Stimulated activated CD8-positive, alpha-beta memory T cell treated with anti-CD3 and anti-CD28 coated beads, Interleukin-15, amount 100 ng/mL, for 48 hours (primary cell): ENCODE results near the gene ITPRID2.
A peak's percentile ranks its signal among the peaks of the same experiment; 100 is the strongest.

ENCODE experiments used
- DNase-seq, 2 donors: peaks; one replicate each; pipeline ENCODE4 v3.0.0-alpha.2; 2020; ENCODE audit warnings: low read depth in 2 of 2

The ITPRID2 gene

GRCh38 chr2:181882246-181883020 is 9.1 kb upstream of the ITPRID2 start:
- DNase-seq = no peak

- no peak for DNase-seq
These were observed 6.9 kb upstream of the ITPRID2 start for GRCh38 chr2:181884601-181885000.

- DNase-seq = no peak
These were observed 6.4 kb upstream of the ITPRID2 start for GRCh38 chr2:181885096-181885495.

- DNase-seq = no peak
These were observed 5.3 kb upstream of the ITPRID2 start for GRCh38 chr2:181886192-181886591.

- no peak for DNase-seq
These were observed 4.5 kb upstream of the ITPRID2 start for GRCh38 chr2:181887045-181887444.

GRCh38 chr2:181889776-181890175 is 1.8 kb upstream of the ITPRID2 start:
- no peak for DNase-seq

- no peak for DNase-seq
These were observed 1.3 kb upstream of the ITPRID2 start for GRCh38 chr2:181890271-181890670.

GRCh38 chr2:181891966-181892798 is 652 bp downstream of the ITPRID2 start:
- DNase-seq = peak; percentile 35 to 38

- DNase-seq = no peak
These were observed 1.4 kb downstream of the ITPRID2 start for GRCh38 chr2:181892799-181893435.

- no peak for DNase-seq
These were observed 2.9 kb downstream of the ITPRID2 start for GRCh38 chr2:181894381-181894780.

- no peak for DNase-seq
These were observed 4.3 kb downstream of the ITPRID2 start for GRCh38 chr2:181895818-181896217.

- no peak for DNase-seq
These were observed 4.8 kb downstream of the ITPRID2 start for GRCh38 chr2:181896286-181896685.

- no peak for DNase-seq
These were observed 8.6 kb downstream of the ITPRID2 start for GRCh38 chr2:181900007-181900651.

- DNase-seq = no peak
These were observed 11.1 kb downstream of the ITPRID2 start for GRCh38 chr2:181902625-181903024.

- DNase-seq = no peak
These were observed 12.6 kb downstream of the ITPRID2 start for GRCh38 chr2:181904022-181904632.

GRCh38 chr2:181907057-181907456 is 15.5 kb downstream of the ITPRID2 start:
- no peak for DNase-seq

- DNase-seq = no peak
These were observed 16.1 kb downstream of the ITPRID2 start for GRCh38 chr2:181907635-181908034.

- no peak for DNase-seq
These were observed 18.7 kb downstream of the ITPRID2 start for GRCh38 chr2:181910028-181910831.

GRCh38 chr2:181911830-181912229 is 20.3 kb downstream of the ITPRID2 start:
- no peak for DNase-seq

- DNase-seq = no peak
These were observed 23.6 kb downstream of the ITPRID2 start for GRCh38 chr2:181915102-181915501.
